GM18907 (cell line): ENCODE data around the gene DTNA.

Experiments
- ATAC-seq: cut with Tn5 transposase; IDR thresholded peaks from one replicate; pipeline ENCODE4 v1.9.1; 2021; ENCODE audit warnings: mild to moderate bottlenecking, moderate library complexity; ENCODE audit not compliant: unreplicated experiment

DTNA gene

GRCh38 chr18:34847408-34847807 lies 137.3 kb downstream of the DTNA start:
- no peak for ATAC-seq

GRCh38 chr18:34848156-34848555 lies 138.1 kb downstream of the DTNA start:
- ATAC-seq, result no peak

- ATAC-seq, result no peak
These were observed 138.6 kb downstream of the DTNA start for GRCh38 chr18:34848695-34849094.

- ATAC-seq, result no peak
These were observed 147.2 kb downstream of the DTNA start for GRCh38 chr18:34857320-34857719.

- no peak for ATAC-seq
These were observed 148.1 kb downstream of the DTNA start for GRCh38 chr18:34858188-34858587.

- ATAC-seq, result no peak
These were observed 149.4 kb downstream of the DTNA start for GRCh38 chr18:34859496-34859895.

GRCh38 chr18:34862561-34862960 lies 152.5 kb downstream of the DTNA start:
- ATAC-seq, result no peak

- no peak for ATAC-seq
These were observed 153.6 kb downstream of the DTNA start for GRCh38 chr18:34863702-34864101.

GRCh38 chr18:34864836-34865497 lies 154.9 kb downstream of the DTNA start:
- ATAC-seq, result no peak

GRCh38 chr18:34866310-34866709 lies 156.2 kb downstream of the DTNA start:
- ATAC-seq, result no peak

- ATAC-seq, result no peak
These were observed 156.6 kb downstream of the DTNA start for GRCh38 chr18:34866739-34867138.

- no peak for ATAC-seq
These were observed 157.4 kb downstream of the DTNA start for GRCh38 chr18:34867520-34867919.

- no peak for ATAC-seq
These were observed 160.6 kb downstream of the DTNA start for GRCh38 chr18:34870555-34871310.

GRCh38 chr18:34871435-34871834 lies 161.3 kb downstream of the DTNA start:
- ATAC-seq, result no peak

- ATAC-seq, result no peak
These were observed 162.0 kb downstream of the DTNA start for GRCh38 chr18:34872066-34872465.

GRCh38 chr18:34873986-34874580 lies 164.0 kb downstream of the DTNA start:
- no peak for ATAC-seq

- no peak for ATAC-seq
These were observed 165.1 kb downstream of the DTNA start for GRCh38 chr18:34875150-34875549.

GRCh38 chr18:34880403-34880802 lies 170.3 kb downstream of the DTNA start:
- no peak for ATAC-seq

- ATAC-seq, result no peak
These were observed 171.1 kb downstream of the DTNA start for GRCh38 chr18:34880882-34881834.

- no peak for ATAC-seq
These were observed 174.3 kb downstream of the DTNA start for GRCh38 chr18:34884436-34884835.

- no peak for ATAC-seq
These were observed 176.1 kb downstream of the DTNA start for GRCh38 chr18:34886177-34886576.
